Lower lobe of right lung (tissue), 2 donors: ENCODE measurements around the gene QSOX1. TPM values are rescaled to one million over a fixed set of nuclear protein-coding genes. Genes with fewer than 3 reads are reported as not detected.

Source experiments
- ATAC-seq, 2 donors: fragments of 200-7000 bp; cut with Tn5 transposase; one replicate each; pipeline ENCODE4 v1.9.1; 2020 to 2022; ENCODE audit warnings: mild to moderate bottlenecking in 2 of 2, moderate library complexity in 2 of 2
- DNase-seq: peaks from one replicate; pipeline ENCODE4 v3.0.0-alpha.2; 2020
- H3K27ac ChIP-seq: fragments of 200-600 bp; one replicate; pipeline ENCODE4 v1.8.0; 2022
- H3K27me3 ChIP-seq: fragments of 200-600 bp; one replicate; pipeline ENCODE4 v1.8.0; 2022; ENCODE audit warnings: low read depth
- H3K36me3 ChIP-seq: fragments of 200-600 bp; one replicate; pipeline ENCODE4 v1.8.0; 2022; ENCODE audit warnings: mild to moderate bottlenecking
- H3K4me1 ChIP-seq: fragments of 200-600 bp; one replicate; pipeline ENCODE4 v1.8.0; 2022
- H3K4me3 ChIP-seq: fragments of 200-600 bp; one replicate; pipeline ENCODE4 v1.8.0; 2022; ENCODE audit warnings: mild to moderate bottlenecking
- H3K9me3 ChIP-seq: fragments of 200-600 bp; one replicate; pipeline ENCODE4 v1.8.0; 2022
- CTCF ChIP-seq: fragments of 200-600 bp; IDR thresholded peaks from one replicate; pipeline ENCODE4 v1.8.0; 2022; ENCODE audit warnings: antibody characterized with exemption, mild to moderate bottlenecking
- intact Hi-C: fragments of 100-400 bp; cut with DNase I; formaldehyde crosslinking; loops from one replicate; pipeline ENCODE4 v1.11.0; 2022
- total RNA-seq: library from RNA; stranded (reverse); fragmentation: NEBNext Ultra II Directional; extraction: Animal tissue kit (Norgen Biotek cat#: 25700); gene quantifications from one replicate; pipeline ENCODE4 v1.2.1, GENCODE V29; 2021
- donor health status: DM: no; HTN: yes; CAD: no; lungs with severe emphysema.

Gene QSOX1
- total RNA-seq, 1 donor from 2014 or later = 241 TPM

- no peaks in the 10 kb centered on the region for H3K27me3 ChIP-seq
- H3K9me3 ChIP-seq = no peaks in the 10 kb centered on the region
- no peaks in the 10 kb centered on the region for H3K36me3 ChIP-seq
- DNase-seq (no peak), ATAC-seq (no peak)
- intact Hi-C loops = no loop called here
- peak overlapping the region; percentile 96 for H3K4me3 ChIP-seq
- H3K27ac ChIP-seq = peak overlapping the region; percentile 94
- TF ChIP-seq CTCF = no peak
- peaks cover 64% of the 10 kb centered on the region for H3K4me1 ChIP-seq
Observed at GRCh38 chr1:180156201-180156600, 1.5 kb downstream of the QSOX1 start.

- Histone ChIP-seq H3K27ac (peak overlapping the region; percentile 94), H3K36me3 (no peaks in the 10 kb centered on the region), H3K27me3 (no peaks in the 10 kb centered on the region), H3K4me3 (peak overlapping the region; percentile 96), H3K4me1 (peaks cover 62% of the 10 kb centered on the region), H3K9me3 (no peaks in the 10 kb centered on the region)
- DNase-seq (no peak), ATAC-seq (no peak)
- TF ChIP-seq CTCF = no peak
- intact Hi-C loops = no loop called here
Observed at GRCh38 chr1:180156631-180157091, 2.0 kb downstream of the QSOX1 start.

- no peak for ATAC-seq
- Histone ChIP-seq H3K4me1 (peaks cover 62% of the 10 kb centered on the region), H3K27me3 (no peaks in the 10 kb centered on the region), H3K9me3 (no peaks in the 10 kb centered on the region), H3K36me3 (no peaks in the 10 kb centered on the region), H3K27ac (peak overlapping the region; percentile 94), H3K4me3 (peak overlapping the region; percentile 96)
- TF ChIP-seq CTCF = no peak
- no peak for DNase-seq
- intact Hi-C loops = no loop called here
Observed at GRCh38 chr1:180157108-180157507, 2.4 kb downstream of the QSOX1 start.

- peaks cover 66% of the 10 kb centered on the region for H3K4me1 ChIP-seq
- no peaks in the 10 kb centered on the region for H3K36me3 ChIP-seq
- H3K27ac ChIP-seq = peak overlapping the region; percentile 94
- DNase-seq = no peak
- H3K27me3 ChIP-seq = no peaks in the 10 kb centered on the region
- TF ChIP-seq CTCF = no peak
- H3K4me3 ChIP-seq = no peak overlapping the region
- H3K9me3 ChIP-seq = no peaks in the 10 kb centered on the region
- intact Hi-C loops = no loop called here
- ATAC-seq = peak; percentile 45 to 72
Observed at GRCh38 chr1:180157576-180158057, 2.9 kb downstream of the QSOX1 start.

- no peaks in the 10 kb centered on the region for H3K27me3 ChIP-seq
- H3K36me3 ChIP-seq = no peaks in the 10 kb centered on the region
- no peaks in the 10 kb centered on the region for H3K9me3 ChIP-seq
- ATAC-seq (peak in 1 of 2 donors; percentile 1), DNase-seq (no peak)
- H3K27ac ChIP-seq = peak overlapping the region; percentile 61
- TF ChIP-seq CTCF = no peak
- no peak overlapping the region for H3K4me3 ChIP-seq
- intact Hi-C loops = no loop called here
- peaks cover 74% of the 10 kb centered on the region for H3K4me1 ChIP-seq
Observed at GRCh38 chr1:180158149-180159147, 3.8 kb downstream of the QSOX1 start.
